HG03469 (cell line): ENCODE data around the gene CAMTA1.

Experiments used
- ATAC-seq: cut with Tn5 transposase; IDR thresholded peaks from one replicate; pipeline ENCODE4 v1.9.1; 2021; ENCODE audit warnings: mild to moderate bottlenecking, moderate library complexity, moderate number of reproducible peaks; ENCODE audit not compliant: unreplicated experiment

Gene CAMTA1

GRCh38 chr1:7388488-7389185 is 603.4 kb downstream of the CAMTA1 start:
- ATAC-seq: no peak

- ATAC-seq: no peak
Observed at GRCh38 chr1:7389201-7389905, 604.1 kb downstream of the CAMTA1 start.

GRCh38 chr1:7389906-7390603 is 604.8 kb downstream of the CAMTA1 start:
- ATAC-seq: no peak

- ATAC-seq: no peak
Observed at GRCh38 chr1:7390604-7391000, 605.3 kb downstream of the CAMTA1 start.

GRCh38 chr1:7393136-7393535 is 607.9 kb downstream of the CAMTA1 start:
- ATAC-seq: no peak

GRCh38 chr1:7395251-7395650 is 610.0 kb downstream of the CAMTA1 start:
- ATAC-seq: no peak

GRCh38 chr1:7398982-7399381 is 613.7 kb downstream of the CAMTA1 start:
- no peak for ATAC-seq

GRCh38 chr1:7399514-7400125 is 614.4 kb downstream of the CAMTA1 start:
- no peak for ATAC-seq

GRCh38 chr1:7400566-7400965 is 615.3 kb downstream of the CAMTA1 start:
- no peak for ATAC-seq

- no peak for ATAC-seq
Observed at GRCh38 chr1:7401814-7402547, 616.7 kb downstream of the CAMTA1 start.

GRCh38 chr1:7402548-7402850 is 617.2 kb downstream of the CAMTA1 start:
- ATAC-seq: no peak

- no peak for ATAC-seq
Observed at GRCh38 chr1:7403265-7404045, 618.2 kb downstream of the CAMTA1 start.

GRCh38 chr1:7404046-7404742 is 618.9 kb downstream of the CAMTA1 start:
- no peak for ATAC-seq

GRCh38 chr1:7405844-7406500 is 620.7 kb downstream of the CAMTA1 start:
- ATAC-seq: no peak

- no peak for ATAC-seq
Observed at GRCh38 chr1:7406641-7407543, 621.6 kb downstream of the CAMTA1 start.

GRCh38 chr1:7407544-7407895 is 622.3 kb downstream of the CAMTA1 start:
- no peak for ATAC-seq

GRCh38 chr1:7407980-7408770 is 622.9 kb downstream of the CAMTA1 start:
- no peak for ATAC-seq
